ENCODE measurements around the gene CLDN4.
"Not testable (repeated sequence)": the region's sequence is repeated elsewhere in the genome, so short reads cannot be mapped to it uniquely, and the experiment has no call there.

Gene CLDN4

GRCh38 chr7:73831834-73832651 lies 1.2 kb downstream of the CLDN4 start:
- peak; percentile 90 for DNase-seq (ENCODE audit: low read depth)
- no peak for TF ChIP-seq CTCF (IDR thresholded peaks at IDR 0.05; ENCODE audit: control insufficient read depth, extremely low read depth, insufficient read depth)
- H3K4me3 ChIP-seq (ENCODE audit: low read depth, low read length): peak overlapping the region; percentile 93

GRCh38 chr7:73832806-73833205 lies 2.0 kb downstream of the CLDN4 start:
- no peak for DNase-seq (ENCODE audit: low read depth)

GRCh38 chr7:73833251-73833919 lies 2.6 kb downstream of the CLDN4 start:
- no peak for DNase-seq (ENCODE audit: low read depth)
- no peak for TF ChIP-seq CTCF (IDR thresholded peaks at IDR 0.05; ENCODE audit: control insufficient read depth, extremely low read depth, insufficient read depth)
- H3K4me3 ChIP-seq (ENCODE audit: low read depth, low read length): peak overlapping the region; percentile 93; the same call in 1 of the 2 replicates

More at GRCh38 chr7:73832806-73833205, 2.0 kb downstream of the CLDN4 start:
- no peak for TF ChIP-seq CTCF (IDR thresholded peaks at IDR 0.05; ENCODE audit: control insufficient read depth, extremely low read depth, insufficient read depth)
- peak overlapping the region; percentile 93 for H3K4me3 ChIP-seq (ENCODE audit: low read depth, low read length)

GRCh38 chr7:73834626-73835191 lies 3.9 kb downstream of the CLDN4 start:
- DNase-seq (ENCODE audit: low read depth): no peak
- TF ChIP-seq CTCF (IDR thresholded peaks at IDR 0.05; ENCODE audit: control insufficient read depth, extremely low read depth, insufficient read depth): no peak
- H3K4me3 ChIP-seq (ENCODE audit: low read depth, low read length): no peak overlapping the region

- H3K4me3 ChIP-seq (ENCODE audit: low read depth, low read length); DNase-seq (ENCODE audit: low read depth): not testable (repeated sequence)
These were observed 6.4 kb downstream of the CLDN4 start for GRCh38 chr7:73837167-73837566.

GRCh38 chr7:73838642-73839041 lies 7.8 kb downstream of the CLDN4 start:
- H3K4me3 ChIP-seq (ENCODE audit: low read depth, low read length): no peak overlapping the region
- TF ChIP-seq CTCF (IDR thresholded peaks at IDR 0.05; ENCODE audit: control insufficient read depth, extremely low read depth, insufficient read depth): no peak
- DNase-seq (ENCODE audit: low read depth): no peak

GRCh38 chr7:73839290-73839689 lies 8.5 kb downstream of the CLDN4 start:
- no peak for TF ChIP-seq CTCF (IDR thresholded peaks at IDR 0.05; ENCODE audit: control insufficient read depth, extremely low read depth, insufficient read depth)
- DNase-seq (ENCODE audit: low read depth): no peak
- no peak overlapping the region for H3K4me3 ChIP-seq (ENCODE audit: low read depth, low read length)
